ENCODE results near the gene RTF1. TPM values are rescaled to one million over a fixed set of nuclear protein-coding genes. Genes with fewer than 3 reads are reported as not detected.

The RTF1 gene
- total RNA-seq, 1 donor = 29.5 TPM

- DNase-seq (ENCODE audit: low read depth) = no peak
- TF ChIP-seq CTCF (IDR thresholded peaks at IDR 0.05; ENCODE audit: insufficient read depth, low read length) = no peak
- H3K4me3 ChIP-seq (ENCODE audit: low read depth, low read length) = no peak overlapping the region
These were observed 104.7 kb downstream of the RTF1 start for GRCh38 chr15:41521614-41522013.

DNA sequence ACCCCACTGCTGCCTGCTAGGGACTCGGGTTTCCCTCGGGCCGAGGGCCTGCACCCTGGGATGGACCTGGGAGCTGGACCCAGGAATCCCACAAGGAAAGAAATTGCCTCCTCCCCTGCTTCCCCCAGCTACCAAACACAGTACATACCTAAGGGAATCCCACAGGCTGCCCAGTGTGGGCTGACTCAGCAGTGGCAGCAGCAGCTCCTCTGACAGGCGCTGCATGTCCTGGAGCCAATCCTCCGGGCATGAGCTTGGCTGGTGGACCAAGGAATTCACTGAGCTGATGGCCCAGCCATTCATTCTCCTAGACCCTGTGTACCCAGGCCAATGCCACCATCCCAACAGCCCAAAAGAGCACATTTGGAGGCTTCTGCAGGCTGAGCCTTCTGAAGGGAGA lies 106.2 kb downstream of the RTF1 start:
- no peak for TF ChIP-seq CTCF (IDR thresholded peaks at IDR 0.05; ENCODE audit: insufficient read depth, low read length)
- no peak overlapping the region for H3K4me3 ChIP-seq (ENCODE audit: low read depth, low read length)
- DNase-seq (ENCODE audit: low read depth) = no peak

DNA sequence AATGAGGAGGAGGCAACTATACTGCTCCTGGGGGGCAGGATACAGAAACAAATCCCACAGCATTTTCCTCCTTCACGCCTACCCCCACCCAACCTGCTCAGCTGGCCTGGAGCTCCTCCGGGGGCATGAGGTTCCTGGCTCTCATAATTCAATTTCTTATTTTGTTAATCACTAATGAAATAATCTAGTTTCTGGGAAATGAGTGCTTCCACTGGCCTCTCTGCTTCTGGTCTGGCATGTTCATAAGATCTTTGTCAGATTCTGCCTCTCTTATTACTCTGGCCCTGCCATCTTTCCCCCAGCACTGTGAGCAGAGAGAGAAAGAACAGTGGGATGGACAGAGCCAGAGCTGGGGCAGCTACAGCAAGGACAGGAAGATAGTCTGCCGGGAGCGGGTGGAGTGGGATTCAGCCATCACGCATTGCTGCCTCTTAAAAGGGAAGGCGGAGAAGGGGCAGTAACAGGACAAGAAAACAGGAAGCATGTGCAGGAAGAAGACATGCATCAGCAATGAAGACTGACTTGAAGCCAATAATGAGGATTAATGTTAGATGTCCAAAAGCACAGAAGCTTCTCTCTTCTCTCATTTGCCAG lies 113.6 kb downstream of the RTF1 start:
- no peak for DNase-seq (ENCODE audit: low read depth)

More for the DNA sequence above, 113.6 kb downstream of the RTF1 start:
- no peak for TF ChIP-seq CTCF (IDR thresholded peaks at IDR 0.05; ENCODE audit: insufficient read depth, low read length)
- H3K4me3 ChIP-seq (ENCODE audit: low read depth, low read length) = no peak overlapping the region

Small RNA genes within 50 kb of the gene (small RNA-seq; reads per million reads assigned to genes)
- gene RNU6-1169P = not detected

Other genes with a start within 250 kb of the RTF1 start
- gene EXD1, start 186.3 kb upstream of the RTF1 start, total RNA-seq (ENCODE audit: low replicate concordance) = not detected in 2 replicates
- gene CHP1, start 185.8 kb upstream of the RTF1 start, total RNA-seq (ENCODE audit: low replicate concordance) = 120 and 131 TPM in 2 replicates
- gene OIP5, start 84.5 kb upstream of the RTF1 start, total RNA-seq (ENCODE audit: low replicate concordance) = 0.25 and 9.0 TPM in 2 replicates
- 21.3 and 85.8 TPM in 2 replicates for gene NUSAP1, start 84.2 kb upstream of the RTF1 start, total RNA-seq (ENCODE audit: low replicate concordance)
- gene NDUFAF1, start 14.6 kb upstream of the RTF1 start, total RNA-seq (ENCODE audit: low replicate concordance) = 22.1 and 23.9 TPM in 2 replicates
- 1.4 and 1.8 TPM in 2 replicates for gene ITPKA, start 76.8 kb downstream of the RTF1 start, total RNA-seq (ENCODE audit: low replicate concordance)
- under 0.01 TPM in 1 of 2 replicates, not detected in the other for gene LTK, start 96.7 kb downstream of the RTF1 start, total RNA-seq (ENCODE audit: low replicate concordance)
- 10.7 and 16.3 TPM in 2 replicates for gene RPAP1, start 127.2 kb downstream of the RTF1 start, total RNA-seq (ENCODE audit: low replicate concordance)
- 8.0 and 20.2 TPM in 2 replicates for gene TYRO3, start 142.1 kb downstream of the RTF1 start, total RNA-seq (ENCODE audit: low replicate concordance)
- 49.2 and 64.6 TPM in 2 replicates for gene MGA, start 243.3 kb downstream of the RTF1 start, total RNA-seq (ENCODE audit: low replicate concordance)